ENCODE data around the gene SEC22C. TPM values are rescaled to one million over a fixed set of nuclear protein-coding genes. Genes with fewer than 3 reads are reported as not detected.

The SEC22C gene
- total and polyA plus RNA-seq, 2 experiments from 2014 or later, result 21.9 to 48.3 TPM

DNA sequence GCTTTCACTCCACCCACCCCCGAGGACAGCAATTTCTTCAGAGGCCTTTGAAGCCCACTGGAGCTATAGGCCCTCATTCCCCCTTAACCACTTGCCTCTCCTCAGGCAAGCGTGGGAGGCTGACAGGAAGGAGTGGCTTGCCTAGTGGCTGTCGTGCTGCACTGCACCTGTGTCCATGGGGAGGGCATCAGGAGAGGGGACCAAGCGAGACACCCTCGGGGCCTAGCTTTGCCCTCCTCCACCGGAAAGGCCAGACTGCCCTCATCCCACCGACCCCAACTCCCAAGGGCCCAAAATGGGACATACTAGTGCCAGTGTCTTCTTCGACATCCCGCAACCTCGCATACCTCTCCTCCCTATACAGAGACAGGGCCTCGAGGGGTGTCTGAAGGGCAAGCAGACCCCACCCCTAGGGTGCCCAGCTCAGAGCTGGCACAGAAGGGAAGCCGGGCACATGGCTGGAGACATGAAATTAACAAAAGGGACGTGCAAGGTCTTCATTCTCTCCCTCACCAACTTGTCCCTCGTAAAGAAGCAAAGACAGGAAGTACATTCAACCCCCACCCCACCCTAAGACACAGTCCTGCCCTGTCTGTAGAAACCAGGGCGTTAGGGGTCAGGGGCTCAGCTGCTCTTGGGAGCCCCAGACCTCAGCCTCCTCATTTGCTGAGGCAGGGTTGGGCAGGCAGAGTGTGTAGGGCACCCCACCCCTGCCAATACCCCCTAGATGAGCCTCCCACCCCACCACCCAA is 55.0 kb downstream of the SEC22C start (continued):
- TF ChIP-seq, protein P1, sequence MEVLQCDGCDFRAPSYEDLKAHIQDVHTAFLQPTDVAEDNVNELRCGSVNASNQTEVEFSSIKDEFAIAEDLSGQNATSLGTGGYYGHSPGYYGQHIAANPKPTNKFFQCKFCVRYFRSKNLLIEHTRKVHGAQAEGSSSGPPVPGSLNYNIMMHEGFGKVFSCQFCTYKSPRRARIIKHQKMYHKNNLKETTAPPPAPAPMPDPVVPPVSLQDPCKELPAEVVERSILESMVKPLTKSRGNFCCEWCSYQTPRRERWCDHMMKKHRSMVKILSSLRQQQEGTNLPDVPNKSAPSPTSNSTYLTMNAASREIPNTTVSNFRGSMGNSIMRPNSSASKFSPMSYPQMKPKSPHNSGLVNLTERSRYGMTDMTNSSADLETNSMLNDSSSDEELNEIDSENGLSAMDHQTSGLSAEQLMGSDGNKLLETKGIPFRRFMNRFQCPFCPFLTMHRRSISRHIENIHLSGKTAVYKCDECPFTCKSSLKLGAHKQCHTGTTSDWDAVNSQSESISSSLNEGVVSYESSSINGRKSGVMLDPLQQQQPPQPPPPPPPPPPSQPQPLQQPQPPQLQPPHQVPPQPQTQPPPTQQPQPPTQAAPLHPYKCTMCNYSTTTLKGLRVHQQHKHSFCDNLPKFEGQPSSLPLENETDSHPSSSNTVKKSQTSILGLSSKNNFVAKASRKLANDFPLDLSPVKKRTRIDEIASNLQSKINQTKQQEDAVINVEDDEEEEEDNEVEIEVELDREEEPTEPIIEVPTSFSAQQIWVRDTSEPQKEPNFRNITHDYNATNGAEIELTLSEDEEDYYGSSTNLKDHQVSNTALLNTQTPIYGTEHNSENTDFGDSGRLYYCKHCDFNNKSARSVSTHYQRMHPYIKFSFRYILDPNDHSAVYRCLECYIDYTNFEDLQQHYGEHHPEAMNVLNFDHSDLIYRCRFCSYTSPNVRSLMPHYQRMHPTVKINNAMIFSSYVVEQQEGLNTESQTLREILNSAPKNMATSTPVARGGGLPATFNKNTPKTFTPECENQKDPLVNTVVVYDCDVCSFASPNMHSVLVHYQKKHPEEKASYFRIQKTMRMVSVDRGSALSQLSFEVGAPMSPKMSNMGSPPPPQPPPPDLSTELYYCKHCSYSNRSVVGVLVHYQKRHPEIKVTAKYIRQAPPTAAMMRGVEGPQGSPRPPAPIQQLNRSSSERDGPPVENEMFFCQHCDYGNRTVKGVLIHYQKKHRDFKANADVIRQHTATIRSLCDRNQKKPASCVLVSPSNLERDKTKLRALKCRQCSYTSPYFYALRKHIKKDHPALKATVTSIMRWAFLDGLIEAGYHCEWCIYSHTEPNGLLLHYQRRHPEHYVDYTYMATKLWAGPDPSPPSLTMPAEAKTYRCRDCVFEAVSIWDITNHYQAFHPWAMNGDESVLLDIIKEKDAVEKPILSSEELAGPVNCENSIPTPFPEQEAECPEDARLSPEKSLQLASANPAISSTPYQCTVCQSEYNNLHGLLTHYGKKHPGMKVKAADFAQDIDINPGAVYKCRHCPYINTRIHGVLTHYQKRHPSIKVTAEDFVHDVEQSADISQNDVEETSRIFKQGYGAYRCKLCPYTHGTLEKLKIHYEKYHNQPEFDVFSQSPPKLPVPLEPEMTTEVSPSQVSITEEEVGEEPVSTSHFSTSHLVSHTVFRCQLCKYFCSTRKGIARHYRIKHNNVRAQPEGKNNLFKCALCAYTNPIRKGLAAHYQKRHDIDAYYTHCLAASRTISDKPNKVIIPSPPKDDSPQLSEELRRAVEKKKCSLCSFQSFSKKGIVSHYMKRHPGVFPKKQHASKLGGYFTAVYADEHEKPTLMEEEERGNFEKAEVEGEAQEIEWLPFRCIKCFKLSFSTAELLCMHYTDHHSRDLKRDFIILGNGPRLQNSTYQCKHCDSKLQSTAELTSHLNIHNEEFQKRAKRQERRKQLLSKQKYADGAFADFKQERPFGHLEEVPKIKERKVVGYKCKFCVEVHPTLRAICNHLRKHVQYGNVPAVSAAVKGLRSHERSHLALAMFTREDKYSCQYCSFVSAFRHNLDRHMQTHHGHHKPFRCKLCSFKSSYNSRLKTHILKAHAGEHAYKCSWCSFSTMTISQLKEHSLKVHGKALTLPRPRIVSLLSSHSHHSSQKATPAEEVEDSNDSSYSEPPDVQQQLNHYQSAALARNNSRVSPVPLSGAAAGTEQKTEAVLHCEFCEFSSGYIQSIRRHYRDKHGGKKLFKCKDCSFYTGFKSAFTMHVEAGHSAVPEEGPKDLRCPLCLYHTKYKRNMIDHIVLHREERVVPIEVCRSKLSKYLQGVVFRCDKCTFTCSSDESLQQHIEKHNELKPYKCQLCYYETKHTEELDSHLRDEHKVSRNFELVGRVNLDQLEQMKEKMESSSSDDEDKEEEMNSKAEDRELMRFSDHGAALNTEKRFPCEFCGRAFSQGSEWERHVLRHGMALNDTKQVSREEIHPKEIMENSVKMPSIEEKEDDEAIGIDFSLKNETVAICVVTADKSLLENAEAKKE (CRISPR knock-in tag; IDR thresholded peaks at IDR 0.05), result no peak
- TF ChIP-seq EZH2 (IDR thresholded peaks at IDR 0.05; ENCODE audit: low read depth, unreplicated experiment), result no peak

DNA sequence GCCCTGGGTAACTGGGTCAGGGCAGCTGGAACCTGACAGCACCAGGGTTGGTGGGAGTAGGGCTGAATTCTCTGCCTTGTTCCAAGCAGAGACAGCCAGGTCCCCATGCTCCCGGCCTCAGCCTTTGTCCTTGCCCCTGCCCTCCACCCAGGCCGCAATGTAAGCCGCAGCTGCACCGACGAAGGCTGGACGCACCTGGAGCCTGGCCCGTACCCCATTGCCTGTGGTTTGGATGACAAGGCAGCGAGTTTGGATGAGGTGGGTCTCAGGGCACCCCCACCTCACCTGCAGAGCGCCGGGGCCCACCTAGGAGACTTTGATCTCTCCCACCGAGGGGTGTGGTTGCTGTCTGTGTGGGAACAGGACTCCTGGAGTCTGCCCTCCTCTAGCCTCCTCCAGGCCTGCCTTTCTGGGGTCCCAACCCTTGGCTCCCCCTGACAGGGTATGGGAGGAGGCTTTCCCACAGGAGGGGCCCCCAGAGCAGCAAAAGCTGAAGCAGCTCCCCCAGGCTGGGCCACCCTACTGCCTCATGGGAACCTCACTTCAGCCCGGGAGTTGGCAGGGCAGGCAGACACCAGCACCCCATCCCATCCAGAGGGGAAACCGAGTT is 55.9 kb downstream of the SEC22C start:
- Histone ChIP-seq H3K4me1 (ENCODE audit: insufficient read depth) (no peaks in the 10 kb centered on the region), H4K20me1 (replicated peaks; ENCODE audit: insufficient read depth) (no peaks in the 10 kb centered on the region), H3K27ac (ENCODE audit: low read depth) (no peak overlapping the region), H3K4me2 (no peak overlapping the region), H3K36me3 (ENCODE audit: insufficient read depth) (no peaks in the 10 kb centered on the region), H3K9me2 (ENCODE audit: insufficient read depth) (peaks cover 5% of the 10 kb centered on the region; the same call in 1 of the 2 replicates), H3K27me3 (ENCODE audit: insufficient read depth) (no peaks in the 10 kb centered on the region), H3K4me3 (no peak overlapping the region), H3K79me2 (replicated peaks; ENCODE audit: insufficient read depth) (no peaks in the 10 kb centered on the region), H2AFZ (no peak overlapping the region), H3F3A (replicated peaks; ENCODE audit: low read depth) (no peaks in the 10 kb centered on the region)
- Mint-ChIP-seq H3K27me3 (ENCODE audit: insufficient read depth, low read depth, poor library complexity) (peaks cover 6% of the 10 kb centered on the region), H3K4me3 (no peak overlapping the region), H3K9me3 (no peaks in the 10 kb centered on the region), H3K27ac (no peak overlapping the region), H3K4me1 (no peaks in the 10 kb centered on the region), H3K36me3 (ENCODE audit: low read depth) (no peaks in the 10 kb centered on the region; the same call in 2 of the 3 replicates)
- no peak for TF ChIP-seq CREB1 (CRISPR knock-in tag; IDR thresholded peaks at IDR 0.05; ENCODE audit: low read depth)
- TF ChIP-seq, protein P2, sequence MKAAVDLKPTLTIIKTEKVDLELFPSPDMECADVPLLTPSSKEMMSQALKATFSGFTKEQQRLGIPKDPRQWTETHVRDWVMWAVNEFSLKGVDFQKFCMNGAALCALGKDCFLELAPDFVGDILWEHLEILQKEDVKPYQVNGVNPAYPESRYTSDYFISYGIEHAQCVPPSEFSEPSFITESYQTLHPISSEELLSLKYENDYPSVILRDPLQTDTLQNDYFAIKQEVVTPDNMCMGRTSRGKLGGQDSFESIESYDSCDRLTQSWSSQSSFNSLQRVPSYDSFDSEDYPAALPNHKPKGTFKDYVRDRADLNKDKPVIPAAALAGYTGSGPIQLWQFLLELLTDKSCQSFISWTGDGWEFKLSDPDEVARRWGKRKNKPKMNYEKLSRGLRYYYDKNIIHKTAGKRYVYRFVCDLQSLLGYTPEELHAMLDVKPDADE (IDR thresholded peaks at IDR 0.05), result no peak
- no peak for ATAC-seq
- no peak for DNase-seq (ENCODE audit: low spot score)

Data from GM23338 (cell line).